ENCODE data around the gene RASA3.

RASA3 gene

GRCh38 chr13:113955691-113956090, 176.7 kb downstream of the RASA3 start:
- H3K4me1 ChIP-seq (ENCODE audit: control insufficient read depth, insufficient read depth, low read length), result no peaks in the 10 kb centered on the region
- H3K9me3 ChIP-seq (ENCODE audit: control insufficient read depth, insufficient read depth, low read depth, low read length), result peaks cover 45% of the 10 kb centered on the region
- H3K9ac ChIP-seq (ENCODE audit: low read length), result no peak overlapping the region
- H3K36me3 ChIP-seq (ENCODE audit: control insufficient read depth, insufficient read depth, low read length), result no peaks in the 10 kb centered on the region
- H3K27ac ChIP-seq (ENCODE audit: low read depth, low read length), result no peak overlapping the region
- H3K4me3 ChIP-seq (ENCODE audit: low read depth, low read length), result no peak overlapping the region
- H3K27me3 ChIP-seq (ENCODE audit: control insufficient read depth, insufficient read depth, low read length), result no peaks in the 10 kb centered on the region; the same call in 1 of the 2 replicates

DNA sequence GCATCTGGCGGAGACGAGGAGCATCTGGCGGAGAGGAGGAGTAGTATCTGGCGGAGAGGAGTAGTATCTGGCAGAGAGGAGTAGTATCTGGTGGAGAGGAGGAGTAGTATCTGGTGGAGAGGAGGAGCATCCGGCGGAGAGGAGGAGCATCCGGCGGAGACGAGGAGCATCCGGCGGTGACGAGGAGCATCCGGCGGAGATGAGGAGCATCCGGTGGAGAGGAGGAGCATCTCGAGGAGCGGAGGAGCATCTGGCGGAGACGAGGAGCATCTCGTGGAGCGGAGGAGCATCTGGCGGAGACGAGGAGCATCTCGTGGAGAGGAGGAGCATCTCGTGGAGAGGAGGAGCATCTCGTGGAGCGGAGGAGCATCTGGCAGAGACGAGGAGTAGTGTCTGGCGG, 177.2 kb downstream of the RASA3 start:
- peaks cover 40% of the 10 kb centered on the region for H3K9me3 ChIP-seq (ENCODE audit: control insufficient read depth, insufficient read depth, low read depth, low read length)
- H3K36me3 ChIP-seq (ENCODE audit: control insufficient read depth, insufficient read depth, low read length), result no peaks in the 10 kb centered on the region
- no peaks in the 10 kb centered on the region for H3K4me1 ChIP-seq (ENCODE audit: control insufficient read depth, insufficient read depth, low read length)
- H3K27me3 ChIP-seq (ENCODE audit: control insufficient read depth, insufficient read depth, low read length), result no peaks in the 10 kb centered on the region; the same call in 1 of the 2 replicates
- no peak overlapping the region for H3K4me3 ChIP-seq (ENCODE audit: low read depth, low read length)
- H3K9ac ChIP-seq (ENCODE audit: low read length), result no peak overlapping the region
- H3K27ac ChIP-seq (ENCODE audit: low read depth, low read length), result no peak overlapping the region

DNA sequence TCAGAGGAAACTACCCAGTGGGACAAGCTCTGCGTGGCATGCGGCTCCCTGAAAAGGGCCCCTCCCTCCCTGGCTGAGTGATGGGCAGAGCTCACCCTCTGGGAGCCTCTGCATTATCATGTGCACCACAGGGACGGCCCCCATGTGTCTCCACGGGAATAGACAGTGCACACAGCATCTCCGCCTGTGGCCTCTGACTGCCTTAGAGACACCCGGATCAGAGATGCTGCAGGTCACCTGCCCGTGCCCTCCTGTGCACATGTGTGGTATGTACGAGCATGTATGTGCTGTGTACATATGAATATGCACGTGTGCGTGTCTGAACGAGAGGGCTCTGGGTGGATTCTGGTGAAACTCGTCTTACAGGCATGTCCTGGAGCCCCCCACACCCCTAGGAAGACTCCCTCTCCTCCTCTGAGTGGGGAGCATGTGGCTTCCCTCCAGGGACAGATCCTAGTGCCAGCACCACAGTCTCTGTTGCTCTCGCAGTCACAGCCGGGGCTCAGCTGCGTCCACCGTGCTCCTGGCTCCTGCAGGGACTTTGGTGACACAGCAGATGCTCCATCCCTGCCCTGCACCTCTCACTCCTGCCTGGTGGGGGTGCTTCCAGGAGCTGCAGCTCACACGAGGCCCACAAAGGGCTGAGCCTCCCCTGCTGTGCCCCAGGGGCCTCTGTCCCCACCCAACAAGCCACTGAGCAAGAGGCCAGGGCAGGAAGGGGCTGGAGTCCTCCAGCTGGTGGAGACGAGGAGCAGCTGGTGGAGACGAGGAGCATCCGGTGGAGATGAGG, 178.2 kb downstream of the RASA3 start:
- H3K27ac ChIP-seq (ENCODE audit: low read depth, low read length), result no peak overlapping the region
- H3K4me3 ChIP-seq (ENCODE audit: low read depth, low read length), result no peak overlapping the region

DNA sequence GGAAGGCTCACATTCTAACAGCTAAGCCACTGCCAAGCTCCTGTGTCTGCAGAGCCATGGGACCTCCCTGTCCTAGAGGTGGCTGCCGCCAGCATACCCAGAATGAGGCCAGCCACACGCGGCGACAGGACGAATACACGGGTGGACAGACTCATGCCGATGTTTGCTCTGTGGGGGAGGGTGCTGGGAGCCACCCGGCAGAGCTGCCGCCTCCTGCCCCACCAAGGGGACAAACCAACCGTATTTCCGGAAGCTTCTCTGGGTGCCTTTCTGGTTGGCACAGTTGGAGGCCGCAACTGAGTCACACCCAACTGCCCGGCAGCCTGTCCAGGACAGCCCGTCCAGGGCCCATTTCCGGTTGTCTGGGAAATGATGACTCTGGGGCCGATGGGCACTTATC, 178.9 kb downstream of the RASA3 start:
- H3K4me3 ChIP-seq (ENCODE audit: low read depth, low read length), result no peak overlapping the region
- H3K36me3 ChIP-seq (ENCODE audit: control insufficient read depth, insufficient read depth, low read length), result no peaks in the 10 kb centered on the region
- no peak overlapping the region for H3K27ac ChIP-seq (ENCODE audit: low read depth, low read length)
- H3K4me1 ChIP-seq (ENCODE audit: control insufficient read depth, insufficient read depth, low read length), result no peaks in the 10 kb centered on the region
- H3K9ac ChIP-seq (ENCODE audit: low read length), result no peak overlapping the region
- peaks cover 27% of the 10 kb centered on the region for H3K9me3 ChIP-seq (ENCODE audit: control insufficient read depth, insufficient read depth, low read depth, low read length)
- no peaks in the 10 kb centered on the region; the same call in 1 of the 2 replicates for H3K27me3 ChIP-seq (ENCODE audit: control insufficient read depth, insufficient read depth, low read length)

More for the DNA sequence above, 178.2 kb downstream of the RASA3 start:
- no peaks in the 10 kb centered on the region; the same call in 1 of the 2 replicates for H3K27me3 ChIP-seq (ENCODE audit: control insufficient read depth, insufficient read depth, low read length)
- no peak overlapping the region for H3K9ac ChIP-seq (ENCODE audit: low read length)
- H3K4me1 ChIP-seq (ENCODE audit: control insufficient read depth, insufficient read depth, low read length), result no peaks in the 10 kb centered on the region
- H3K9me3 ChIP-seq (ENCODE audit: control insufficient read depth, insufficient read depth, low read depth, low read length), result peaks cover 33% of the 10 kb centered on the region
- no peaks in the 10 kb centered on the region for H3K36me3 ChIP-seq (ENCODE audit: control insufficient read depth, insufficient read depth, low read length)

DNA sequence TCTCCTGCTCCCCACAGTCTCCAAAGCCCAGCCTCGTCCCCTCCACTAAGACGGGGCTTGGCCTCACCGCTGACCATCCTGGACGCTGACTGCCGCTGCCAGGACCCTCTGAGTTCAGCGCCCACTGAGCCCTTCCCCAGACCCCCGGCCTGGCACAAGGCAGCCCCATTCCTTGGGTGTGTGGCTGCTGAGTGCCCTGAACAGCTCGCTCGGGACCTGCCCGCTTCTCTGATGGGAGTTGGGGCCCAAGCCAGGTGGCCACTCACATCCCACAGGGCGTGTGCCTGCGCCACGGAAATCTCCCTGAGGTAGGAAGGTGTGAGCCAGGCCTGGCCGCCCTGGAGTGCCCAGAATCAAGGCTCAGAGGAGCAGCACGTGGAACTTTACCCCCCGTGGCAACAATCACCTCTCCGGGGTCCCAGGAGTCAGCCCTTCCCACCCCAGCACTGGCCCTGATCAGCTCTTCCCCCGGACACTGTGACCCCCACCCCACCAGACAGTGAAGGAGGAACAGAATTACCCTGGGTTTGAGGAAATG, 179.4 kb downstream of the RASA3 start:
- Histone ChIP-seq H3K9ac (ENCODE audit: low read length) (no peak overlapping the region), H3K27ac (ENCODE audit: low read depth, low read length) (no peak overlapping the region), H3K4me1 (ENCODE audit: control insufficient read depth, insufficient read depth, low read length) (no peaks in the 10 kb centered on the region), H3K36me3 (ENCODE audit: control insufficient read depth, insufficient read depth, low read length) (no peaks in the 10 kb centered on the region), H3K27me3 (ENCODE audit: control insufficient read depth, insufficient read depth, low read length) (no peaks in the 10 kb centered on the region; the same call in 1 of the 2 replicates), H3K9me3 (ENCODE audit: control insufficient read depth, insufficient read depth, low read depth, low read length) (peaks cover 22% of the 10 kb centered on the region), H3K4me3 (ENCODE audit: low read depth, low read length) (no peak overlapping the region)

GRCh38 chr13:113952151-113952982, 180.1 kb downstream of the RASA3 start:
- H3K4me1 ChIP-seq (ENCODE audit: control insufficient read depth, insufficient read depth, low read length), result no peaks in the 10 kb centered on the region
- no peak overlapping the region for H3K27ac ChIP-seq (ENCODE audit: low read depth, low read length)
- H3K36me3 ChIP-seq (ENCODE audit: control insufficient read depth, insufficient read depth, low read length), result no peaks in the 10 kb centered on the region
- H3K27me3 ChIP-seq (ENCODE audit: control insufficient read depth, insufficient read depth, low read length), result no peaks in the 10 kb centered on the region; the same call in 1 of the 2 replicates
- H3K4me3 ChIP-seq (ENCODE audit: low read depth, low read length), result no peak overlapping the region
- H3K9ac ChIP-seq (ENCODE audit: low read length), result no peak overlapping the region
- peaks cover 15% of the 10 kb centered on the region; the same call in 1 of the 2 replicates for H3K9me3 ChIP-seq (ENCODE audit: control insufficient read depth, insufficient read depth, low read depth, low read length)

- H3K27me3 ChIP-seq (ENCODE audit: control insufficient read depth, insufficient read depth, low read length), result no peaks in the 10 kb centered on the region; the same call in 1 of the 2 replicates
- no peak overlapping the region for H3K4me3 ChIP-seq (ENCODE audit: low read depth, low read length)
- H3K36me3 ChIP-seq (ENCODE audit: control insufficient read depth, insufficient read depth, low read length), result no peaks in the 10 kb centered on the region
- no peak overlapping the region for H3K27ac ChIP-seq (ENCODE audit: low read depth, low read length)
- no peaks in the 10 kb centered on the region for H3K4me1 ChIP-seq (ENCODE audit: control insufficient read depth, insufficient read depth, low read length)
- no peak overlapping the region for H3K9ac ChIP-seq (ENCODE audit: low read length)
- peaks cover 14% of the 10 kb centered on the region; the same call in 1 of the 2 replicates for H3K9me3 ChIP-seq (ENCODE audit: control insufficient read depth, insufficient read depth, low read depth, low read length)
Observed at GRCh38 chr13:113951246-113951999, 181.0 kb downstream of the RASA3 start.

GRCh38 chr13:113950451-113951245, 181.8 kb downstream of the RASA3 start:
- H3K4me1 ChIP-seq (ENCODE audit: control insufficient read depth, insufficient read depth, low read length), result no peaks in the 10 kb centered on the region

DNA sequence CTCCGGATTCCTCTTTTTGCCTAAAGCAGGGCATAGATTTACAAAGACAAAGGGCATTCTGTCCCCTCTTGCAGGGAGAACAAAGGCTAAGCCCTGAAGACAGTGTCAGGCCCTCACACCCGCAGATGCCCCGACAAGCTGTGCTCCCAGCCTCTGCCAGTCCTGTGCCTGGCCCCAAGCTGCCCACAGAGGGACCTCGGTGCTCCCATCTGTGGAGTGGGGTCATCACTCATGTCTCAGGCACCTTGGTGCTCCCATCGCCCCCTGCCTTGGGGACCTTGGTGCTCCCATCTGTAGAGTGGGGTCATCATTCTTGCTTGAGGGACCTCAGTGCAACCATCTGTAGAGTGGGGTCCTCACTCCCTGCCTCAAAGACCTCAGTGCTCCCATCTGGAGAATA, 182.9 kb downstream of the RASA3 start:
- H3K9ac ChIP-seq (ENCODE audit: low read length), result no peak overlapping the region
- no peaks in the 10 kb centered on the region for H3K36me3 ChIP-seq (ENCODE audit: control insufficient read depth, insufficient read depth, low read length)
- H3K9me3 ChIP-seq (ENCODE audit: control insufficient read depth, insufficient read depth, low read depth, low read length), result no peaks in the 10 kb centered on the region; the same call in 1 of the 2 replicates
- no peak overlapping the region for H3K4me3 ChIP-seq (ENCODE audit: low read depth, low read length)
- H3K27me3 ChIP-seq (ENCODE audit: control insufficient read depth, insufficient read depth, low read length), result no peaks in the 10 kb centered on the region
- H3K27ac ChIP-seq (ENCODE audit: low read depth, low read length), result no peak overlapping the region
- H3K4me1 ChIP-seq (ENCODE audit: control insufficient read depth, insufficient read depth, low read length), result no peaks in the 10 kb centered on the region

More at GRCh38 chr13:113950451-113951245, 181.8 kb downstream of the RASA3 start:
- Histone ChIP-seq H3K4me3 (ENCODE audit: low read depth, low read length) (no peak overlapping the region), H3K36me3 (ENCODE audit: control insufficient read depth, insufficient read depth, low read length) (no peaks in the 10 kb centered on the region), H3K9me3 (ENCODE audit: control insufficient read depth, insufficient read depth, low read depth, low read length) (peaks cover 7% of the 10 kb centered on the region; the same call in 1 of the 2 replicates), H3K27me3 (ENCODE audit: control insufficient read depth, insufficient read depth, low read length) (no peaks in the 10 kb centered on the region), H3K9ac (ENCODE audit: low read length) (no peak overlapping the region), H3K27ac (ENCODE audit: low read depth, low read length) (no peak overlapping the region)
